Adipocyte (in vitro differentiated cells): ENCODE data around the gene DLG2.
A peak's percentile ranks its signal among the peaks of the same experiment; 100 is the strongest.
"Not testable (repeated sequence)": the region's sequence is repeated elsewhere in the genome, so short reads cannot be mapped to it uniquely, and the experiment has no call there.

Experiments used
- DNase-seq: peaks from one replicate; pipeline ENCODE4 v3.0.0-alpha.2; 2015; ENCODE audit warnings: low read depth
- H3K27me3 ChIP-seq: replicated peaks from 2 replicates; pipeline ENCODE4 v1.7.0; 2013; ENCODE audit warnings: mild to moderate bottlenecking, low read length, moderate library complexity; ENCODE audit not compliant: control insufficient read depth, insufficient read depth
- H3K36me3 ChIP-seq: 2 replicates; pipeline ENCODE4 v1.7.0; 2013; ENCODE audit warnings: low read length, mild to moderate bottlenecking, moderate library complexity; ENCODE audit not compliant: control insufficient read depth, insufficient read depth, severe bottlenecking
- H3K4me1 ChIP-seq: 2 replicates; pipeline ENCODE4 v1.7.0; 2013; ENCODE audit warnings: mild to moderate bottlenecking, low read length, moderate library complexity; ENCODE audit not compliant: control insufficient read depth, insufficient read depth
- H3K4me3 ChIP-seq: 2 replicates; pipeline ENCODE4 v1.7.0; 2013; ENCODE audit warnings: mild to moderate bottlenecking, low read length, moderate library complexity
- H3K9ac ChIP-seq: 2 replicates; pipeline ENCODE4 v1.7.0; 2013; ENCODE audit warnings: mild to moderate bottlenecking, low read length, moderate library complexity
- H3K9me3 ChIP-seq: 2 replicates; pipeline ENCODE4 v1.7.0; 2013; ENCODE audit warnings: mild to moderate bottlenecking, low read length, moderate library complexity; ENCODE audit not compliant: control insufficient read depth

The DLG2 gene

DNA sequence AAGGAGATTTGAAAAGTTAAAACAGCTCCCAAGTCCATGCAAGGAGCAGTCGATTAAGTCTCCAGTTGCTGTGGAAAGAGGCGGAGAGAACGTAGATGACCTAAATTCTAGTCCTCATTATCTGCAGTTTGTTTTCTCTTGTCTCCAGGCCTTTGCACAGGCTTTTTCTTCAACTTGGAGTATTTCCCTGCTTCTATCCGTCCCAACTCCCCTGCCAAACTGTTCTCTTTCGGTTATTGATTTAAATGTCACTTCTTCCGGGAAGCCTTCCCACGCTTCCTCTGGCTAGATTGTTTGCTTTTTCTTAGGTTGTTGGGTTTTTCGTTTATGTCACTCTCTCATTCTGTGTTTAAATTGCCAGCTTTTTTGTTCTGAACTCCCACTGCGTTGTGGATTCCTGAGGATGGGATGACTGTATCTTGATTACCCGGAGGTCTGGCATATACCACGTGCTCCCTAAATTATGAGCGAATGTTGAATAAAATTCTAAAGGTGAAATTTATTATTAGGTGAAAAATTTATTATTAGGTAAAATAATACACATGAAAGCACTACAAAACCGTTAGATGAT is 1.7 kb upstream of the DLG2 start:
- Histone ChIP-seq H3K9ac (peak overlapping the region; percentile 90), H3K36me3 (no peaks in the 10 kb centered on the region), H3K9me3 (no peaks in the 10 kb centered on the region), H3K4me3 (peak overlapping the region; percentile 97), H3K27me3 (no peaks in the 10 kb centered on the region), H3K4me1 (peaks cover 18% of the 10 kb centered on the region)
- no peak for DNase-seq

DNA sequence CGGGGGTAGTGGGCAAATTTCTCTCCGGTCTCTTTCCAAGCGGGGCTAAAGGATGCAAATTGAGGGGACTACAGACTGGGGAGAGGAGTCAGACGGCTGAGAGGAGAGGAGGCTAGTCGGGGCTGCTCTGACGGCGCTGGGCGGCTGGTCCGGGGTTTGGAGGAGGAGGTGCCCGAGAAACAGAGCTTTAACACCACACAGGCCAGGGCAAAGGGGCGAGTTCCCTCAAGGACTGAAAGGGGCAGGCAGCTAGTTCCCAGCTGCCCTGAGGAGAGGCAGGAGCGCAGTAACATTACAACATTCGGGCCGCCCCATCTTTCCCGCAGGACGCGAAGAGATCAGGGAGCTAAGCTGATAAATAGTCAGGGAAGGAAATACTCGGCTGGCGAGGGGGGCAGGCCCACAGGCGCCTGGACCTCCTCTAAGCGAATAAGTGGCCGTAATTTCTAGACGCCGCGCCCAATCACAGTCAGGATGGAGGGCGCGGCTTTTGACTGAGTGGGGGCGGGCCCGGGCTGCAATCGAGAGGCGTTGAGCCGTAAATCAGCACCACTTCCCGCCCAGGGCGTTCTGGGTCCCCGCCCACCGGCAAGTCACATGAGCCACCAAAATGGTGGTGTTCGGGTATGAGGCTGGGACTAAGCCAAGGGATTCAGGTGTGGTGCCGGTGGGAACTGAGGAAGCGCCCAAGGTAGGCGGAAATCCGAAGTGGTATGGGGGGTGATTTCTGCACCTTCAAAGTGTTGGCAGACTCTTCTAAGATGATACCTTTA is 1.0 kb upstream of the DLG2 start, which contains the start of gene TMEM126B:
Gene TMEM126B (plus strand): TSS at position 596 of the 773 bp plus-strand sequence. CDS start 15 bp downstream, at position 611.
- H3K4me3 ChIP-seq = peak within 1 kb of the TSS; percentile 97
- H3K9ac ChIP-seq = peak within 1 kb of the TSS; percentile 90
- H3K36me3 ChIP-seq = no peaks in the 10 kb centered on the region
- H3K9me3 ChIP-seq = no peaks in the 10 kb centered on the region
- no peaks in the 10 kb centered on the region for H3K27me3 ChIP-seq
- DNase-seq = peak; percentile 99
- peaks cover 18% of the 10 kb centered on the region for H3K4me1 ChIP-seq

DNA sequence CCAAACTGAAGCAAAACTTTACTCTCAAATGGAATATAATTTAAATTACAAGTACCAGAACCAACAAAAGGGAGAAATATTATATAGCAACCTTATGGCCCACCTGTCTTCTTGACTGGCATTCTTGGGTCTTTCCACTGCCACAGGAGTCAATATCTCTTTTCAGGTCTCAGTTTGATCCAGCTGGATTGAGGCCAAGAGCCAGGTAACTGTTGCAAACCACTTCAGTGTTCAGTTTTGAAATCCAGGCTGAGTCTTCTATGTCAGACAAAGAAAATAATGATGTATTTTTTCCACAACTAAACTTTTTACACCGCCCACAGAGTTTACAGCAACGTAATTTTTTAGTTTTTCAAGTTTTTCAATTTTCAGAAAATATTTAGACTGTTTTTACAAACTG is 648 bp downstream of the DLG2 start:
- Histone ChIP-seq H3K27me3 (no peaks in the 10 kb centered on the region), H3K36me3 (no peaks in the 10 kb centered on the region), H3K4me3 (peak overlapping the region; percentile 97), H3K9me3 (no peaks in the 10 kb centered on the region), H3K4me1 (peaks cover 18% of the 10 kb centered on the region), H3K9ac (peak overlapping the region; percentile 90)
- peak; percentile 17 for DNase-seq

DNA sequence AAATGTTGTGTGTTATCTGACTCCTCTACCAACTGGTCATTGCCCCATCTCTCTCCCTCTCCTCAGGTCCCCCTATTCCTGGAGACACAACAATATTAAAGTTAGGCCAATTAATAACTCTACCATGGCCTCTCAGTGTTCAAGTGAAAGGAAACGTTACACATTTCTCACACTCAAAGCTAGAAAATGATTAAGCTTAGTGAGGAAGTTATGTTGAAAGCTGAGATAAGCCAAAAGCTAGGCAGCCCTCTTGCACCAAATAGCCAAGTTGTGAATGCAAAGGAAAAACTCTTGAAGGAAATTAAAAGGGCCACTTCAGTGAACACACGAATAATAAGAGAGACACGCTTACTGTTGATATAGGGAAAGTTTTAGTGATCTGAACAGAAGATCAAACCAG is 6.9 kb downstream of the DLG2 start:
- no peaks in the 10 kb centered on the region for H3K36me3 ChIP-seq
- H3K4me1 ChIP-seq = no peaks in the 10 kb centered on the region
- no peak for DNase-seq
- H3K9ac ChIP-seq = no peak overlapping the region
- H3K9me3 ChIP-seq = no peaks in the 10 kb centered on the region
- no peaks in the 10 kb centered on the region for H3K27me3 ChIP-seq
- H3K4me3 ChIP-seq = no peak overlapping the region

DNA sequence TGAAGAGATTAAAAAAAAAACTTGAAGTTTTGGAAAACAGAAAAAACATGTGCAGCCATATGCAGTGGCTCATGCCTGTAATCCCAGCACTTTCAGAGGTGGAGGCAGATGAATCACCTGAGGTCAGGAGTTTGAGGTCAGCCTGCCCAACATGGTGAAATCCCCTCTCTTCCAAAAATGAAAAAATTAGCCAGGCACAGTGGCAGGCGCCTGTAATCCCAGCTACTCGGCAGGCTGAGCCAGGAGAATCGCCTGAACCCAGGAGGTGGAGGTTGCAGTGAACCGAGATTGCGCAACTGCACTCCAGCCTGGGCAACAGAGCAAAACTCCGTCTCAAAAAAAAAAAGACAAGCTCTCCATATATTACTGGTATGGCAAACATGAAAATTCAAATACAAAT is 7.6 kb downstream of the DLG2 start:
- Histone ChIP-seq H3K36me3 (no peaks in the 10 kb centered on the region), H3K9me3 (no peaks in the 10 kb centered on the region), H3K4me3 (no peak overlapping the region), H3K9ac (no peak overlapping the region), H3K27me3 (no peaks in the 10 kb centered on the region), H3K4me1 (no peaks in the 10 kb centered on the region)
- no peak for DNase-seq

DNA sequence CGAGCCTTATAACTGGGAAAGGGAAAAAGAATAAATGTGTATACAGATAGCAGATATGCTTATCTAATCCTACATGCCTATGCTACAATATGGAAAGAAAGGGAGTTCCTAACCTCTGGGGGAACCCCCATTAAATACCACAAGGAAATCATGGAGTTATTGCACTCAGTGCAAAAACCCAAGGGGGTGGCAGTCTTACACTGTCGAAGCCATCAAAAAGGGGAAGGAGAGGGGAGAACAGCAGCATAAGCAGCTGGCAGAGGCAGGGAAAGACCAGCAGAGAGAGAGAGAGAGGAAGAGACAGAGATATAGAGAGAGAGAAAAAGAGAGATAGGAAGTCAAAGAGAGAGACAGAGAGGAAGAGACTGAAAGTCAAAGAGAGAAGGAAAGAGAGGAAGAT is 15.5 kb downstream of the DLG2 start:
- not testable (repeated sequence) for H3K4me3 ChIP-seq, H3K36me3 ChIP-seq, H3K27me3 ChIP-seq, DNase-seq, H3K9me3 ChIP-seq, H3K9ac ChIP-seq, H3K4me1 ChIP-seq

DNA sequence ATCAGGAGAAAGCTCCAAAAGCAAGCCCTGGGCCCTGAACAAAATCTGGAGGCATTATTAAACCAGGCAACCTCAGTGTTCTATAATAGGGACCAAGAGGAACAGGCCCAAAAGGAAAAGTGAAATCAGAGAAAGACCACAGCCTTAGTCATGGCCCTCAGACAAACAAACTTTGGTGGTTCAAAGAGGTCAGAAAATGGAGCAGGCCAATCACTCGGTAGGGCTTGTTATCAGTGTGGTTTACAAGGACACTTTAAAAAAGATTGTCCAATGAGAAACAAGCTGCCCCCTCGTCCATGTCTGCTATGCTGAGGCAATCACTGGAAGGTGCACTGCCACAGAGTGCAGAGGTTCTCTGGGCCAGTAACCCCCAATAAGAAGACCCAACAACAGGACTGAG is 17.9 kb downstream of the DLG2 start:
- not testable (repeated sequence) for H3K27me3 ChIP-seq, H3K9me3 ChIP-seq, H3K36me3 ChIP-seq, DNase-seq, H3K4me3 ChIP-seq, H3K9ac ChIP-seq, H3K4me1 ChIP-seq

DNA sequence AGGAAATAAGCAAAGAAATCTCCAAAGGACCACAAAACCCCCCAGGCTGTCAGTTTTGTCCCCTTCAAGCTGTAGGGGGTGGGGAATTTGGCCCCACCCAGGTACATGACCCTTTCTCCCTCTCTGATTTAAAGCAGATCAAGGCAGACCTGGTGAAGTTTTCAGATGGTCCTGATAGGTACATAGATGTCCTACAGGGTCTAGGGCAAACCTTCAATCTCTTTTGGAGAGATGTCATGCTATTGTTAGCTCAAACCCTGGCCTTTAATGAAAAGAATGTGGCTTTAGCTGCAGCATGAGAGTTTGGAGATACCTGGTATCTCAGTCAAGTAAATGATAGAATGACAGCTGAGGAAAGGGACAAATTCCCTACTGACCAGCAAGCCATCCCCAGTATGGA is 18.5 kb downstream of the DLG2 start:
- not testable (repeated sequence) for H3K27me3 ChIP-seq, H3K36me3 ChIP-seq, H3K4me1 ChIP-seq, DNase-seq, H3K9ac ChIP-seq, H3K4me3 ChIP-seq, H3K9me3 ChIP-seq

DNA sequence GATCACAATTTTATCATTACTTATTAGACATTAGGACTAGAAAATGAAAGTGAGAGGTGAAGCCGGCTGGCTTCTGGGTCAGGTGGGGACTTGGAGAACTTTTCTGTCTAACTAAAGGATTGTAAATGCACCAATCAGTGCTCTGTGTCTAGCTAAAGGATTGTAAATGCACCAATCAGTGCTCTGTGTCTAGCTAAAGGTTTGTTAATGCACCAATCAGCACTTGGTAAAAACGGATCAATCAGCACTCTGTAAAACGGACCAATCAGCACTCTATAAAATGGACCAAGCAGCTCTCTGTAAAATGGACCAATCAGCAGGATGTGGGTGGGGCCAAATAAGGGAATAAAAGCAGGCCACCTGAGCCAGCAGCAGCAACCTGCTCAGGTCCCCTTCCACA is 20.9 kb downstream of the DLG2 start:
- not testable (repeated sequence) for H3K9me3 ChIP-seq, H3K36me3 ChIP-seq, H3K4me3 ChIP-seq, H3K4me1 ChIP-seq, DNase-seq, H3K9ac ChIP-seq, H3K27me3 ChIP-seq

DNA sequence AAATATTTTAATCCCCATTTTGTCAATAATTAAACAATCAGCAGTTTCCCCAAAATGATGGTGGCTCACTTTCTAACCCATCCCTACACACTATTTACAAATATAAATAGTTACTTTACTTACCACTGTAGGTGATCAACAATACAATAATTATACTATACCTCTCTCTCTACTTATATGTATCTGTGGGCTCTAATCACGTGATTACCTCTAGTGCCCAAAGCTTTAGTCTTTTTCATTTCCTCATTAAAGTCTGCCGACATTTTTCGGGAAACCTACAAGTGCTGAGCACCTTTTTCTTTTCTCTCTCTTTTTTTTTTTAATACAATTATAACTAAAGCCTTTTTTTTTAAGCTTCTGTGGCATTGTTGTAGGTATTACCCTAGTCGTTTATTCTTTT is 23.9 kb downstream of the DLG2 start:
- H3K4me1 ChIP-seq = no peaks in the 10 kb centered on the region
- no peak overlapping the region for H3K9ac ChIP-seq
- H3K4me3 ChIP-seq = no peak overlapping the region
- H3K9me3 ChIP-seq = no peaks in the 10 kb centered on the region
- no peaks in the 10 kb centered on the region for H3K27me3 ChIP-seq
- H3K36me3 ChIP-seq = no peaks in the 10 kb centered on the region
- DNase-seq = no peak

DNA sequence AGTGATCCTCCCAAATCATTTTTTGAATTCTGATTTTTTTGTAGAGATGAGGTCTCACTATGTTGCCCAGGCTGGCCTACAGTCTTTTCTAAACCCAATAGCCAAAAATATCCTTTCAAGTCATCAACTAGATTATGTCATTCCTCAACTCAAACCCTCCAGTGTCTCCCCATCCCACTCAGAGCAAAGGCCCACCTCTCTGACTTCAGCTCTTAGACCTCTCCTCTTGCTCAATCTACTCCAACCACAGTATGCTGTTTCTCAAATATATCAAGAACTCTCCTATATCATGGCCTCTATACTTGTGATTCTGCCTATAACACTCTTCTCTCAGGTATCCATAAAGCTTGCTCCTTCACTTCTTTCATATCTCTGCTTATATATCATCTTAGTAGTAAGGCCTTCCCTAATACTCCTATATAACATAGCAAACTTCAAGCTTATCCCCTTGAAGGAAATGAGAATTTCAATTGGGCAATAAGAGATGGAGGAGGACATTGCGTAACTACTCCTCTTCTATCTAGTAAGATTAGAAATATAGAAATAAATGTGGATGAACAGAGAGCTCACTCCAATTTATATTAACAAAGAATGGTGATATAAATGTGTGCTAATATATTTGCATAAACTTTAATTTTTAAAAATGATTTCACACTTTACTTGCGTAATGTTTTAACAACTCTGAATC is 24.5 kb downstream of the DLG2 start:
- Histone ChIP-seq H3K4me1 (no peaks in the 10 kb centered on the region), H3K9ac (no peak overlapping the region), H3K27me3 (no peaks in the 10 kb centered on the region), H3K9me3 (no peaks in the 10 kb centered on the region), H3K4me3 (no peak overlapping the region), H3K36me3 (no peaks in the 10 kb centered on the region)
- DNase-seq = peak; percentile 31
